ENCODE results near the gene PLXNB2.
"Not testable (repeated sequence)": the region's sequence is repeated elsewhere in the genome, so short reads cannot be mapped to it uniquely, and the experiment has no call there.

The PLXNB2 gene

DNA sequence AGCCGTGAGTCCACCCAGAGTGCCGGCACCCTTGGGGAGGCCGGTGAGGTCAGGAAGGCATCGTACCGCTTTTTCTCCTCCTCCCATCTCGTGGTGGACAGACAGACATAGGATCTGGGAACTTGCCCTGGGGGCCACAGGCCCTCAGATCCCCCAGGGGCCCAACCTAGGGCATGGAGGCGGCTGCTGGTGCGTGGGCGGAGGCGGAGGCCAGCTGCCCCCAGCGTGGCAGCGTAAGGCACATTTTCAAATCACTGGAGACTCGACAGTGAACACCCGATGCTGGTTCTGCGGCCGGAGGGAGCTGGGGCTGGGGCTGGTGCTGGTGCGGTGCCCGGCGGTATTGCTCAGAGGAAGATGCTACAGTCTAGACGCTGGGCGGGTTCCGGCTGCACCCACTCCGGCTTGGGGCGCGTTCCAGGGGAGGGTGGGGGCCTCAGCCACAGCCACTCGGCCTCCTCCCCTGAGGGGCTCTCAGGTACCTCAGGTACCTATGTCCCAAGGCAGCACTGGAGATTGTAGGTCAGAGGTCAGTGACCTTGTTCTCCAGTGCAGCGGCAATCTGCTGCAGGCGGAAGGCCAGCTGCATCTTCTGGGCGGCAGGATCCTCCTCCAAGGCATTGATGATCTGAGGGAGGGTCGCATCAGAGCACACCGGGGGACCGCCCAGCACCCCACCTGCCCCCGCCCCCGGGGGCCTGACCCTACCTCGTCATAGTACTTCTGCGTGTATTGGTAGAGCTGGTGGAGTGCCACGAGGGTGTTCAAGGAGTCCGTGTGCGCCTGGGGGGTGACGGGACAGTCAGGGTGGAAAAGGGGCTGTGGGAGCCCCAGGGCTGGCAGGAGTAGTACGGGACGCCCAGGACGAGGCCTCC is 32.0 kb downstream of the PLXNB2 start:
- TF ChIP-seq, protein P1, sequence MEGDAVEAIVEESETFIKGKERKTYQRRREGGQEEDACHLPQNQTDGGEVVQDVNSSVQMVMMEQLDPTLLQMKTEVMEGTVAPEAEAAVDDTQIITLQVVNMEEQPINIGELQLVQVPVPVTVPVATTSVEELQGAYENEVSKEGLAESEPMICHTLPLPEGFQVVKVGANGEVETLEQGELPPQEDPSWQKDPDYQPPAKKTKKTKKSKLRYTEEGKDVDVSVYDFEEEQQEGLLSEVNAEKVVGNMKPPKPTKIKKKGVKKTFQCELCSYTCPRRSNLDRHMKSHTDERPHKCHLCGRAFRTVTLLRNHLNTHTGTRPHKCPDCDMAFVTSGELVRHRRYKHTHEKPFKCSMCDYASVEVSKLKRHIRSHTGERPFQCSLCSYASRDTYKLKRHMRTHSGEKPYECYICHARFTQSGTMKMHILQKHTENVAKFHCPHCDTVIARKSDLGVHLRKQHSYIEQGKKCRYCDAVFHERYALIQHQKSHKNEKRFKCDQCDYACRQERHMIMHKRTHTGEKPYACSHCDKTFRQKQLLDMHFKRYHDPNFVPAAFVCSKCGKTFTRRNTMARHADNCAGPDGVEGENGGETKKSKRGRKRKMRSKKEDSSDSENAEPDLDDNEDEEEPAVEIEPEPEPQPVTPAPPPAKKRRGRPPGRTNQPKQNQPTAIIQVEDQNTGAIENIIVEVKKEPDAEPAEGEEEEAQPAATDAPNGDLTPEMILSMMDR (IDR thresholded peaks at IDR 0.05; ENCODE audit: borderline replicate concordance, insufficient read depth, low read depth, low read length): no peak
- H3K4me3 ChIP-seq (ENCODE audit: low read depth, low read length): no peak overlapping the region

DNA sequence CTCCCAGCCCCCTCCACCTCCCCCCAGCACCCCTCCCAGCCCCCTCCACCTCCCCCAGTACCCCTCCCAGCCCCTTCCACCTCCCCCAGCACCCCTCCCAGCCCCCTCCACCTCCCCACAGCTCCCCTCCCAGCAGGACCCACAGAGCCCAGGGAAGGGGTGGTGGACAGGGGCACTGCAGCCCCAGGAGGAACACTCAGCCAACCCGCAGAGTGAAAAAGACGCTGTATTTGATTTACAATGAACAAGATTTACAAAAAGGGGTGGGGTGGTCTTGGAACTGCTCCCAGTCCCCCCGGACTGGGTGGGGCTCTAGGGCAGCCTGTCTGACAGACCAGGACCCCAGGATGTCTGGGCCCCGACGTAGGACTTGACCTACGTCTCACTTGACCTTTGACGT is 32.7 kb downstream of the PLXNB2 start:
- H3K4me3 ChIP-seq (ENCODE audit: low read depth, low read length): no peak overlapping the region
- TF ChIP-seq, protein P1 (IDR thresholded peaks at IDR 0.05; ENCODE audit: borderline replicate concordance, insufficient read depth, low read depth, low read length): no peak

DNA sequence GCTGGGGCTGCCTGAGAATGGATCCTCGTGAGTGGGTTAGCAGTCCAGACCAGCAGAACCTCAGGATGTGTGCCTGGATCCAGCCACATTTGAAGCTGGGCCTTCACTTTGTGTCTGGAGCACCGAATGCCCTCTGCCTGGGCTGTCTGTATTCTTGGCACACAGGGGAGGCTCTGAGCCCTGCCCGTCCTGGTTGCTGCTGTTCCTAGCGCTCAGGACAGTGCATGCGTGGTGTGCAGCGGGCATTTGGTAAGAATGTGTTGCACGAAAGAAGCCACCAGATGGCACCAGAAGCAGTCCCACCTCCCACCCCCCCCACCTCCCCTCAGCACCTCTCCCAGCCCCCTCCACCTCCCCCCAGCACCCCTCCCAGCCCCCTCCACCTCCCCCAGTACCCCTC is 33.1 kb downstream of the PLXNB2 start:
- H3K4me3 ChIP-seq (ENCODE audit: low read depth, low read length): no peak overlapping the region
- TF ChIP-seq, protein P1 (IDR thresholded peaks at IDR 0.05; ENCODE audit: borderline replicate concordance, insufficient read depth, low read depth, low read length): peak; percentile 36; the same call in 1 of the 2 replicates

DNA sequence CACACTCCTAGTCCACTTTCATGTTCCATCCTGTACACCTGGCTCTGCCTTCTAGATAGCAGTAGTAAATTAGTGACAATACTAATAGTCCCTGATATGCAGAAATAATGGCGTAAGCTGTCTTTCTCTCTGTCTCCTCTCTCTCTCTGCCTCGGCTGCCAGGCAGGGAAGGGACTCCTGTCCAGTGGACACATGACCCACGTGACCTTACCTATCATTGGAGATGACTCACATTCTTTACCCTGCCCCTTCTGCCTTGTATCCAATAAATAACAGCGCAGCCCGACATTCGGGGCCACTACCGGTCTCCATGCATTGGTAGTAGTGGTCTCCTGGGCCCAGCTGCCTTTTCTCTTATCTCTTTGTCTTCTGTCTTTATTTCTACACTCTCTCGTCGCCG is 33.7 kb downstream of the PLXNB2 start:
- not testable (repeated sequence) for H3K4me3 ChIP-seq (ENCODE audit: low read depth, low read length)

DNA sequence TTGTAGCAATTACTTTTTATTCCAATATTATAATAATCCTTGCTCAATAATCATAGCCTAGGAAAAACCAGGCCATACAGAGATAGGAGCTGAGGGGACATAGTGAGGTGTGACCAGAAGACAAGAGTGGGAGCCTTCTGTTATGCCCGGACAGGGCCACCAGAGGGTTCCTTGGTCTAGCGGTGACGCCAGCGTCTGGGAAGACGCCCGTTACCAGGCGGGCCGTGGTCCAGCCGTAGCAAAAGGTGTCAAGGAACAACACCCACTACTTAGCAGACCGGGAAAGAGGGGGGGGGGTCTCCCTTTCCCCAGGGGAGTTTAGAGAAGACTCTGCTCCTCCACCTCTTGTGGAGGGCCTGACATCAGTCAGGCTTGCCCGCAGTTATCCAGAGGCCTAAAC is 34.1 kb downstream of the PLXNB2 start:
- not testable (repeated sequence) for H3K4me3 ChIP-seq (ENCODE audit: low read depth, low read length)

DNA sequence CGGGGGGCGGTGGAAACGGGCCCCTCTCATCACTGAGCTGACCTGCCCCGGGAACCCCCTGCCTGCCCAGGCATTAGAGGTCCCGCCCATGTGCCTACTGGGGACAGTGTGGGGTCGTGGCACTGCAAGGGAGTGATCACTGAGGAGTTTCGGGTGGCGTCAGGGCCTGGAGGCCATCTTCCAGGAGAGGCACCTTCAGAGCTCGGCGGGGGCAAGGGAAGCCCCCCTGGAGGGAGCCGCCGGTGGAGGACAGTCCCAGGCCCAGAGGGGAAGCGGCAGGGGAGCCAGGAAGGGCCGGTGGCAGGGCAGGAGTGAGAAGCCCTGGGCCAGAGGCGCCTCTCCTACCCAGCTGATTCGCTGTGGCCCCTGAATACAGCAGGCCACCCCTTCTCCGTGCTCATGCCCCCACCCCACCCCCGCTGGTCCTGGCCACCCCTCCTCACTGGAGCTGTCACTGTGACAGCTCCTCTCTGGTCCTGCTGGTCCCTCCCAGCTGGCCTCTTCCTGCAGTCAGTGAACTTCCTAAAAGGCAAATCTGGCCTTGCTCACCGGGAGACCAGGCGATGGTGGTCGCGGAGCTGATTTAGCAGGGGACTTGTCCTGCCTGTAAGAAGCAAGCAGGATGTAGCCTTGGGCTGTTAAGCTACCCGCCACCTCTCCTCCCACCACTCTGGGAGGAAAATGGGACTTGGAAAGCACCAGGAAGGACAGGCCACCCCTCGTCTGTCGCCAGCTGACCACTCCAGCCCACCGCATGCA is 35.2 kb downstream of the PLXNB2 start:
- H3K4me3 ChIP-seq (ENCODE audit: low read depth, low read length): no peak overlapping the region
- TF ChIP-seq, protein P1 (IDR thresholded peaks at IDR 0.05; ENCODE audit: borderline replicate concordance, insufficient read depth, low read depth, low read length): no peak

DNA sequence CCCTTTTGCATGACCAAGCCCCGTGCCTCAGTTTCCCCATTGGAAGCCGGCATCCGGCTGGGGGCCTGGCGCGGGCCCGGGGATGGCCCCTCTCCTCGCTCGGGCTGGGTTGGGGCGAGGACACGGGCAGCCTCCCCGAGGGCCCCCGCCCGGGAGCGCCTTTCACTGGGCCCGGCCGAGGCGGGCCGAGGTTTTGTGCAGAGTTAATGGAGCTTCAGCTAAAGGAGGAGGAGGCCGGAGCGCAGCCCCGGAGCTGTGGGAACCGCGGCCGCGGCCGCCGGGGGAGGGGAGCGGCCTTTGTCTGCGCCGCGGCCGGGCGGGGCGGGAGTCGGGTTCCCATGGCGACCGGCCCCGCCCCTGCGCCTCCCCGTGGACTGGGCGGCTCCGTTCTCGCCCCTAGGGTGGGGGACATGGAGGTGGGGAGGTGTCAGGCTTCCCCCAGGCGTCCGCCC is 35.9 kb downstream of the PLXNB2 start:
- H3K4me3 ChIP-seq (ENCODE audit: low read depth, low read length): peak overlapping the region; percentile 35
- TF ChIP-seq, protein P1 (IDR thresholded peaks at IDR 0.05; ENCODE audit: borderline replicate concordance, insufficient read depth, low read depth, low read length): peak; percentile 29; the same call in 1 of the 2 replicates
